Raji (cell line): ENCODE results near the gene SCN8A.

ENCODE experiments used
- POLR2A ChIP-seq: IDR thresholded peaks from 2 replicates; pipeline ENCODE4 v1.6.1; 2011; ENCODE audit warnings: low read depth, low read length, control low read depth; ENCODE audit not compliant: insufficient read depth

The SCN8A gene

GRCh38 chr12:51726161-51726560, 135.1 kb downstream of the SCN8A start:
- TF ChIP-seq POLR2A = no peak

GRCh38 chr12:51726931-51727330, 135.9 kb downstream of the SCN8A start:
- TF ChIP-seq POLR2A = no peak

GRCh38 chr12:51729331-51729730, 138.3 kb downstream of the SCN8A start:
- TF ChIP-seq POLR2A = no peak

DNA sequence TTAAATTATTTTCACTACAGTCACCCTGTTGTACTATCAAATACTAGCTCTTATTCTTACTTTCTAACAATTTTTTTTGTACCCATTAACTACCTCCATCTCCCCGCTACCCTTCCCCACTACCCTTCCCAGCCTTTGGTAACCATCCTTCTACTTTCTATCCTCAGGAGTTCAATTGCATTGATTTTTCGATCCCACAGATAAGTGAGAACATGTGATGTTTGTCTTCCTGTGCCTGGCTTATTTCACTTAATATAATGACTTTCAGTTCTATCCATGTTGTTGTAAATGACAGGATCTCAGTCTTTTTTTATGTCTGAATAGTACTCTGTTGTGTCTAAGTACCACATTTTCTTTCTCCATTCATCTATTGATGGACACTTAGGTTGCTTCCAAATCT, 139.7 kb downstream of the SCN8A start:
- TF ChIP-seq POLR2A = no peak

DNA sequence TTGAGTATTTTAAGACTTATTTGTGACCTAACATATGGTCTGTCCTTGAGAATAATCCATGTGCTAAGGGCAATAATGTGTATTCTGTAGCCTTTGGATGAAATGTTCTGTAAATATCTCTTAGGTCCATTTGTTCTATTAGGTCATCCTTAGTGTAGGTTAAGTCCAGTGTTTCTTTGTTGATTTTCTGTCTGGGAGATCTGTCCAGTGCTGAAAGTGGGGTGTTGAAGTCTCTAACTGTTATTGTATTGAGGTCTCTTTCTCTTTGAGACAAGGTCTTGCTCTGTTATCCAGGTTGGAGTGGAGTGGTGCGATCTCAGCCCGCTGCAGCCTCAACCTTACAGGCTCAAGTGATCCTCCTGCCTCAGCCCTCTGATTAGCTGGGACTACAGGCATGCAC, 149.5 kb downstream of the SCN8A start:
- TF ChIP-seq POLR2A = no peak

DNA sequence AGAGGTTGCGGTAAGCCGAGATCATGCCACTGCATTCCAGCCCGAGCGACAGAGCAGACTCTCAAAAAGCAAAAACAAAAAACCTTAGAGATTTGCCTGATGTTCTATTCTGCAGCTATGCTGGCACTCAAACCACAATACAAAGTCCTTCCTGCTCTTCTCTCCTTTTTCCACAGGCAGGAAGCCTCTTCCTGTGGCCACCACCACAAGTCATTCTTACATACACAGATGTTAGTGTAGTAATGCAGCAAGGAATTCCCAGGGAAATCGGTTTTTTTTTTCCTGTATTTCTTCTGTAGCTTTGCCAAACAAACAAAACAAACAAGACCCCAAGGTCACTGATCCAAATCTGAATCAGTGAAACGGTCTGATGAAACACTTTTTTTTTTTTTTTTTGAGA, 153.2 kb downstream of the SCN8A start:
- no peak for TF ChIP-seq POLR2A

DNA sequence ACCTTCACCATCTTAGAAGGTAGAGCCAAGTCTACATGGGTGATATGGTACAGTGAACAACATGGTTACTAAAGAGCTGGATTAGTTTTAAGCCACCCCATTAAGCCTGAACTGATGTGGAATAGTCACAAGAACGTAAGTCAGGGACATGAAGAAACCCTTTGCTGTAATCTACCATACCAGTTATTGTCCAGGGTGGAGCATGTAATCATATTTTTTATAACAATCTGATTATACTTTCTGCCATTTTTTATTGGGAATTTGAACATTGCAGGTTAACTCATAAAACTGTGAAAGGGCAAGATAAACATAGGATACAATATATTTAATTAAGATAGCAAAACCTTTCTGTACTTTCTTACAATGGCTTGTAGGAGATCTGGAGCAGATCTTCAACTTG, 153.9 kb downstream of the SCN8A start:
- no peak for TF ChIP-seq POLR2A

DNA sequence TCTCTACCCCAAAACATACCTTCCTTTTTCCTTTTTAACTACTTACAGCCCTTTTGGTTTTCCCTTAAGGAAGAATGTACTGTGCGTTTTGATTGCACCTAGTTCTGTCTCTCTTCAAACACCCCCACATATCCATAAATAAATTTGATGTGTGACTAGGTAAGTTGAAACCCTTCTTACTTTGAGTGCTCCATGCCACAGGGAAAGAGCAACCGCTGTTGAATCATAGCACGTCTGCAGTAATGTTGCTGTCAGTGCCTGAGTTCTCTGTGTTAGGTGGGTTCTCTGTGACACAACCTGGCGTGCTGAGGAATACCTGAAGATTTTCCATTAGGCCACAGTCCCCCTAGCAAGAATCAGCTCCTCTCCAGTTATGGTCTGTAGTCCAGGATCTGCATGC, 155.4 kb downstream of the SCN8A start:
- no peak for TF ChIP-seq POLR2A

- no peak for TF ChIP-seq POLR2A
Observed at GRCh38 chr12:51748235-51748634, 157.2 kb downstream of the SCN8A start.

GRCh38 chr12:51749206-51749985, 158.4 kb downstream of the SCN8A start:
- TF ChIP-seq POLR2A = no peak

DNA sequence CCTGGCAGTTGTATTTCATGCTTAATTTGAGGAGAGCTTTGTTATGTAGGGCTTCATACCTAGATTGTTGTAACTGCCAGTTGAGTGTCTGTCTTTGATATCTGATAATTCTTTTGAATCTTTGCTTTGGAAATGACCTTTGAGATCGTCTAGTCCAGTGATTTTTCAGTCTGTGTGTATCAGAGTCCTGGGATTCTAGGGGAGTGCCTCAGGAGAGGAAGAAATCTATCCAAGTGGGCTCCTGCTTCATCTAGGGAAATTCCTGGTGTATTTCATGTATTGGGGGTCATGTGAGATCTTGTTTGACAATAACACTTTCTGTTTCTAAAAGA, 158.9 kb downstream of the SCN8A start:
- no peak for TF ChIP-seq POLR2A

- no peak for TF ChIP-seq POLR2A
Observed at GRCh38 chr12:51751661-51752060, 160.6 kb downstream of the SCN8A start.

DNA sequence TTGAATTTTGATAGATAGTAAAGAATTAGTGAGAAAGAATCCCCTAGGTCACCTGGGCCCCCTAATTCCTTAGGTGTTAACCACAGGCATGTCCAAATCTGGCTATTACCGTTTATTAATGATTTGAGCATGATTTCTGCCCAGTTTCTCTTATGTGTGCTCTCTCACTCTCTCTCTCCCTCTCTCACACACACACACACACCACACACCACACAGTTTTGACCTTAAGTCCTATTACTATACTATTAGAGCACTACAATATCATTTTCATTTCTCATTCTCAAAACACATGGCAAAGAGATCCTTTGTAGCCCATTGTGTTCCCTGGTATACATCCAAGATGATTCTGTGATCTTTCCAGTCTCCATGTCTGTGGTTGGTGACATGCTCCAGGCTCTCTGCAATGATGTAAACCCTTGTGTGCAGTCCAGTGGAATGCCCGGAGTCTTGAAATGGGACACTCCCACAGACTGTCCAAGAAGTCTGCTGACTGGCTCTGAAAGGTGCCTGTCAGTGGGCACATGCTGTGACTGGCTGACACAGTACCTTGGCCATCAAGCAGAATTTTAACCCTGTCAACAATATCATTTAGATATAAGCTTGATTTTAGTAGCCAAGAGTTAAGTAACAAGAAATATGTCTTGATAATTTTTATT, 161.3 kb downstream of the SCN8A start:
- no peak for TF ChIP-seq POLR2A

DNA sequence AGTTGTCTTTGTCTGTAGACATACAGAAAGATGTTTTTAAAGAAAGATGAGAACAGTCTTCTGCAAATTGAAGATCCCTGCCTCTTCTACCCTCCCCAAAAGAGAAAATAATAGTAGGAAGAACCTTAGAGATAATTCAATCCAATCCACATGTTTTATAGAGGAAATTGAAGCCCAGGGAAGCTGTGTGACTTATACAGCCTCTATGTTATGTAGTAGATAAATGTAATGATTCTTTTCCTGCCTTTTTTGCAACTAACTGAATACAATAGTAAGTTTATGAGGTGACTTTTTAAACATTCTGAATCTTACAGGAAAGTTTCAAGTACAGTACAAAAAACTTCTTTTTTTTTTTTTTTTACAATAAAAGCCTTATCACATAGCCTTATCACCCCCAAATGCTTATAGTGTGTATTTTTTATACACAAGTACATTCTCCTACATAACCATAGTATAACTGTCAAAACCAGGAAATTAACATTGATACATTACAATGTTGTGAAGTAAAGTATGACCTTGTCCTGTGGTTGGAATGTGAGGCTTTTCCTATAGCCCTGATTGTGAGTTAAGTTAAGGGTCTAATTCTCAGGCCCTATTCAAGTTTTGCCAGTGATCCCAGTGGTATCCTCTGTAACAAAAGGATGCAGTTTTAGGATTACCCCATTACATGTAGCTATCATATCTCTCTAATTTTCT, 163.1 kb downstream of the SCN8A start:
- TF ChIP-seq POLR2A = no peak

DNA sequence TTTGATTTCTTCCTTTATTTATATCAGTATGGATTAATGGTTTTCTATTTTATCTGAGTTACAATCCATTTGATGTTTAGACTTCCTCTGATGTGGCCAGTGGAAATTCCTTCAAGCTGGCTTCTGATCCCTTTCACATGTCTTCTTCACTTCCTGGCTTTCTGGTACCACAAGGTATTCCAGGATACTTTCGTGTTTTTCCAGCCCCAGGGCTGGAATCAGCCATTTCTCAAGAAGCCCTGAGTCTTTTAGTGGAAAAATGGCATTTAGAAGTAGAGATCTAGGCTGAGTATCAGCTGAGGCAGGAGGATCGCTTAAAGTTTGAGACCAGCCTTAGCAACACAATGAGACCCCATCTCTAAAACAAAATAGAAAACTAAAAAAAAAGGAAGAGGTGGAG, 164.2 kb downstream of the SCN8A start:
- TF ChIP-seq POLR2A = no peak

- TF ChIP-seq POLR2A = no peak
Observed at GRCh38 chr12:51759175-51759574, 168.1 kb downstream of the SCN8A start.
